ENCODE results near the gene ACTG1. TPM values are rescaled to one million over a fixed set of nuclear protein-coding genes. Genes with fewer than 3 reads are reported as not detected.

ACTG1 gene
- polyA plus RNA-seq, 1 of the 3 experiments (the other 2 are of a cell fraction): 7,871 TPM

- Histone ChIP-seq H3K4me2 (peak overlapping the region; percentile 99; the same call in 1 of the 2 replicates), H2AFZ (ENCODE audit: low read depth) (peak overlapping the region; percentile 95; the same call in 1 of the 2 replicates), H4K20me1 (ENCODE audit: insufficient read depth) (no peaks in the 10 kb centered on the region), H3F3A (replicated peaks; ENCODE audit: insufficient read depth) (peaks cover 14% of the 10 kb centered on the region), H3K9me3 (no peaks in the 10 kb centered on the region), H3K4me3 (ENCODE audit: low read depth in 2 of 2, low read length in 1 of 2) (no peak overlapping the region), H3K27me3 (ENCODE audit: insufficient read depth) (no peaks in the 10 kb centered on the region), H3K79me2 (ENCODE audit: insufficient read depth) (no peaks in the 10 kb centered on the region), H3K36me3 (replicated peaks in 1 of 2; ENCODE audit: control insufficient read depth in 1 of 2, insufficient read depth in 2 of 2, low read length in 1 of 2) (no peaks in the 10 kb centered on the region), H3K27ac (ENCODE audit: low read depth in 2 of 2, low read length in 1 of 2) (no peak overlapping the region), H3K9me2 (no peaks in the 10 kb centered on the region), H3K4me1 (ENCODE audit: control insufficient read depth in 1 of 2, insufficient read depth in 2 of 2, low read depth in 1 of 2, low read length in 1 of 2) (peaks cover 6 to 32% of the 10 kb centered on the region in 2 experiments; a peak in 2 of 4 replicates), H3K9ac (no peak overlapping the region)
- DNase-seq: no peak
- ChIA-PET CTCF (interaction anchor here (0.8 to 2.6 kb wide), 4 partner anchors 46 to 234 kb away, joined by 3 to 8 read pairs (median 3); no protein-coding TSS in a partner anchor), POLR2A (no interaction called here)
- WGBS (ENCODE audit: low lambda C conversion rate): 93% methylated on average over 10 of the region's 10 CpGs
- no peak for TF ChIP-seq PBX3 (IDR thresholded peaks at IDR 0.05)
- no peak for TF ChIP-seq FOXM1 (IDR thresholded peaks at IDR 0.05; ENCODE audit: low read depth)
- no peak for TF ChIP-seq SMC3 (IDR thresholded peaks at IDR 0.05; ENCODE audit: low read depth, low read length)
- no peak for TF ChIP-seq JUND (IDR thresholded peaks at IDR 0.05)
- TF ChIP-seq RCOR1 (IDR thresholded peaks at IDR 0.05; ENCODE audit: low read length): no peak
- TF ChIP-seq TAF1 (IDR thresholded peaks at IDR 0.05; ENCODE audit: borderline replicate concordance, low read depth, low read length): no peak
- no peak for TF ChIP-seq ELF1 (IDR thresholded peaks at IDR 0.05)
Measured at GRCh38 chr17:81487089-81487486, 25.5 kb downstream of the ACTG1 start.

- POLR2A ChIA-PET: no interaction called here
- no peak overlapping the region for H3K4me2 ChIP-seq
- no peaks in the 10 kb centered on the region for H3K9me2 ChIP-seq
- no peaks in the 10 kb centered on the region for H3K9me3 ChIP-seq
- no peak for DNase-seq
- H3F3A ChIP-seq (replicated peaks; ENCODE audit: insufficient read depth): peaks cover 14% of the 10 kb centered on the region
- H3K36me3 ChIP-seq (replicated peaks in 1 of 2; ENCODE audit: control insufficient read depth in 1 of 2, insufficient read depth in 2 of 2, low read length in 1 of 2): no peaks in the 10 kb centered on the region
- no peak overlapping the region for H2AFZ ChIP-seq (ENCODE audit: low read depth)
- no peak for TF ChIP-seq MXI1 (IDR thresholded peaks at IDR 0.05; ENCODE audit: low read depth, low read length)
- no peak overlapping the region for H3K9ac ChIP-seq
- CTCF ChIA-PET: interaction anchor here (0.8 to 3.8 kb wide), 5 partner anchors 45 to 233 kb away, joined by 3 to 60 read pairs (median 8); partner anchors contain the start of gene BAHCC1
- no peaks in the 10 kb centered on the region for H3K79me2 ChIP-seq (ENCODE audit: insufficient read depth)
- no peaks in the 10 kb centered on the region for H4K20me1 ChIP-seq (ENCODE audit: insufficient read depth)
- 92% methylated on average over 17 of the region's 17 CpGs for WGBS (ENCODE audit: low lambda C conversion rate)
- peaks cover 6 to 37% of the 10 kb centered on the region in 2 experiments; a peak in 2 of 4 replicates for H3K4me1 ChIP-seq (ENCODE audit: control insufficient read depth in 1 of 2, insufficient read depth in 2 of 2, low read depth in 1 of 2, low read length in 1 of 2)
- H3K27ac ChIP-seq (ENCODE audit: low read depth in 2 of 2, low read length in 1 of 2): no peak overlapping the region
- H3K4me3 ChIP-seq (ENCODE audit: low read depth in 2 of 2, low read length in 1 of 2): no peak overlapping the region
- H3K27me3 ChIP-seq (ENCODE audit: insufficient read depth): no peaks in the 10 kb centered on the region
Measured at GRCh38 chr17:81486199-81486810, 26.3 kb downstream of the ACTG1 start.

- CTCF ChIA-PET: interaction anchor here (0.6 to 8.1 kb wide), 90 partner anchors 9 to 383 kb away, joined by 3 to 140 read pairs (median 5); partner anchors contain the start of genes ACTG1, ARL16, BAHCC1 and HGS
- Histone ChIP-seq H3K27me3 (ENCODE audit: insufficient read depth) (no peaks in the 10 kb centered on the region), H3K79me2 (ENCODE audit: insufficient read depth) (no peaks in the 10 kb centered on the region), H3K9me3 (no peaks in the 10 kb centered on the region), H3K4me1 (ENCODE audit: control insufficient read depth in 1 of 2, insufficient read depth in 2 of 2, low read depth in 1 of 2, low read length in 1 of 2) (peaks cover 6 to 51% of the 10 kb centered on the region in 2 experiments; a peak in 2 of 4 replicates), H2AFZ (ENCODE audit: low read depth) (peak overlapping the region; percentile 82; the same call in 1 of the 2 replicates), H3F3A (replicated peaks; ENCODE audit: insufficient read depth) (peaks cover 14% of the 10 kb centered on the region), H3K27ac (ENCODE audit: low read depth in 2 of 2, low read length in 1 of 2) (no peak overlapping the region), H3K9me2 (no peaks in the 10 kb centered on the region), H4K20me1 (ENCODE audit: insufficient read depth) (no peaks in the 10 kb centered on the region), H3K4me3 (ENCODE audit: low read depth in 2 of 2, low read length in 1 of 2) (peak overlapping the region; percentile 36 to 61), H3K4me2 (peak overlapping the region; percentile 95), H3K36me3 (replicated peaks in 1 of 2; ENCODE audit: control insufficient read depth in 1 of 2, insufficient read depth in 2 of 2, low read length in 1 of 2) (no peaks in the 10 kb centered on the region), H3K9ac (peak overlapping the region; percentile 49; the same call in 1 of the 2 replicates)
- DNase-seq: peak; percentile 97
- POLR2A ChIA-PET: interaction anchor here (0.6 to 1.6 kb wide), 10 partner anchors 28 to 239 kb away, joined by 3 to 8 read pairs (median 4); partner anchors contain the start of genes ACTG1, BAHCC1 and FAAP100
- 18% methylated on average over 42 of the region's 60 CpGs for WGBS (ENCODE audit: low lambda C conversion rate)
- TF ChIP-seq SMC3 (IDR thresholded peaks at IDR 0.05; ENCODE audit: low read depth, low read length) (peak; percentile 98), REST (IDR thresholded peaks at IDR 0.05; ENCODE audit: low read depth, low read length) (0 out of 2 replicates have a peak, but pooled peaks have one; percentile 7), NRF1 (IDR thresholded peaks at IDR 0.05; ENCODE audit: low read depth, low read length) (no peak; the same call in 1 of the 2 replicates), IRF3 (IDR thresholded peaks at IDR 0.05; ENCODE audit: low read depth, low read length) (0 out of 2 replicates have a peak, but pooled peaks have one; percentile 10), RFX5 (IDR thresholded peaks at IDR 0.05; ENCODE audit: low read length) (peak; percentile 18; the same call in 1 of the 2 replicates), RAD21 (IDR thresholded peaks at IDR 0.05; ENCODE audit: low read length) (peak; percentile 98)
Measured at GRCh38 chr17:81484195-81484979, 28.2 kb downstream of the ACTG1 start.

Measured in SK-N-SH (cell line).